ACC112 (cell line): ENCODE data around the gene NR3C2.

Experiments used
- H2AFZ ChIP-seq: fragments of 200-600 bp; sonication (generic); one replicate; pipeline ENCODE4 v1.6.0; 2017; ENCODE audit warnings: antibody characterized with exemption, low read length; ENCODE audit not compliant: unreplicated experiment
- H3K27ac ChIP-seq: fragments of 200-600 bp; sonication (generic); 2 replicates; pipeline ENCODE4 v1.5.1; 2014; ENCODE audit warnings: low read depth, mild to moderate bottlenecking, antibody characterized with exemption, low read length, moderate library complexity
- H3K27me3 ChIP-seq: fragments of 200-600 bp; sonication (generic); 2 replicates; pipeline ENCODE4 v1.6.1; 2014; ENCODE audit warnings: mild to moderate bottlenecking, antibody characterized with exemption, low read length, moderate library complexity, mixed read lengths; ENCODE audit not compliant: insufficient read depth
- H3K36me3 ChIP-seq: fragments of 200-600 bp; sonication (generic); 2 replicates; pipeline ENCODE4 v1.6.1; 2016; ENCODE audit warnings: mild to moderate bottlenecking, antibody characterized with exemption, low read length, moderate library complexity, mixed read lengths; ENCODE audit not compliant: insufficient read depth
- H3K4me1 ChIP-seq: fragments of 200-600 bp; sonication (generic); one replicate; pipeline ENCODE4 v1.6.1; 2016; ENCODE audit warnings: low read length, mixed read lengths; ENCODE audit not compliant: insufficient read depth, unreplicated experiment, control insufficient read depth
- H3K4me3 ChIP-seq: fragments of 200-600 bp; sonication (generic); 2 replicates; pipeline ENCODE4 v1.5.1; 2014; ENCODE audit warnings: mild to moderate bottlenecking, low read depth, low read length
- H3K79me2 ChIP-seq: fragments of 200-600 bp; sonication (generic); one replicate; pipeline ENCODE4 v1.6.0; 2016; ENCODE audit warnings: low read length; ENCODE audit not compliant: control insufficient read depth, unreplicated experiment, insufficient read depth

NR3C2 gene

DNA sequence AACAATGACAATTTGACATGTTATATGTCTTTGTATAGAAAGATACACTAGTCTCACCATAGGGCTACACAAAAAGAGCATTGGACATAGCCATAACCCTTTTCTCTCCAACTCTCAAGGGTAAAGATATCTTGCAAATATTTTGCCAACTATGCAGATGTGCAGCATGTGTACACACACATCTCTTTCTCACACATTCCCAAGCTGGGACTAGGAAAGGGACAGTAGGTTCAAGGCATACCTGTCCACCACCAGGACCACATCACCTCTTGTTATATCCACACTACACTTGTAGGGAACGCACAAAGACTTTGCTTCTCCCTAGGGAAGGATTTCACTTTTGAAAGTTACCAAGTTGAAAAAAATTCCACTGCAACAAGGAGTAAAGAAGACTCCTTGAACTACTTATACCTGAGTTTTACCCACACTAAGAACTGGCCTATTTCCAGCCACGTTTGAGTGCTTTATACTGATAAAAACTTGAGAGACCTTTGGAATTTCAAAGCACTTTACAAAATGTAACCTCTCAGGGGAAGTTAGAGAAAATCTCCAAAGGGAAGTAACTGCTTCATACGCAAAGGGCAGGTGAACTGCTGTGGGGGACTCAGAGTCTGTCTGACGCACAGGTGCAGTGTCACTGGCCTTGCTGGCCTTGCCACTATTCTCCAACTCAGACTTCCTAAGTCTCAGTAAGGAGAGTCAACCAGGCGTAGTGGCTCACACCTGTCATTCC, 36.9 kb downstream of the NR3C2 start:
- Histone ChIP-seq H3K27me3 (no peaks in the 10 kb centered on the region), H2AFZ (no peak overlapping the region), H3K79me2 (no peaks in the 10 kb centered on the region), H3K4me1 (no peaks in the 10 kb centered on the region), H3K36me3 (no peaks in the 10 kb centered on the region), H3K4me3 (no peak overlapping the region), H3K27ac (no peak overlapping the region)

DNA sequence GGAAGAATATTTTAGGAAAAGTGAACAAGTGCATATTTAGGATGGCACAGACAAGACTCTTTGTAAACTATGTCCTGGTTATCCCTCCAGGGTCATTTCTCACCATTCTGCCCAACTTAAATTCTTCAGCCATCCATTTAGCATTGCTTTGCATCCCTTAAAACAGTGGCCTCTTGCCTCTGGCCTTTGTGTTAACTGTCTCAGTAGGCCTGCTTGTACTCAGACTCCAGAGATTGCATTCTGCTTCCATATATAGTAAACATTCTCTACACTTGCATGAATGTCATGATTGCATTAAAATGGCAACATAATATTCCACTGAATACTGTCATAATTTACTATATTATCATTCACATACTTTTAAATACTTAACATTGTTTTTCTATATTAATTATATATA, 43.2 kb downstream of the NR3C2 start:
- H3K79me2 ChIP-seq: no peaks in the 10 kb centered on the region
- no peak overlapping the region for H2AFZ ChIP-seq
- no peak overlapping the region for H3K27ac ChIP-seq
- H3K4me1 ChIP-seq: no peaks in the 10 kb centered on the region
- no peak overlapping the region for H3K4me3 ChIP-seq
- H3K27me3 ChIP-seq: no peaks in the 10 kb centered on the region
- no peaks in the 10 kb centered on the region for H3K36me3 ChIP-seq

DNA sequence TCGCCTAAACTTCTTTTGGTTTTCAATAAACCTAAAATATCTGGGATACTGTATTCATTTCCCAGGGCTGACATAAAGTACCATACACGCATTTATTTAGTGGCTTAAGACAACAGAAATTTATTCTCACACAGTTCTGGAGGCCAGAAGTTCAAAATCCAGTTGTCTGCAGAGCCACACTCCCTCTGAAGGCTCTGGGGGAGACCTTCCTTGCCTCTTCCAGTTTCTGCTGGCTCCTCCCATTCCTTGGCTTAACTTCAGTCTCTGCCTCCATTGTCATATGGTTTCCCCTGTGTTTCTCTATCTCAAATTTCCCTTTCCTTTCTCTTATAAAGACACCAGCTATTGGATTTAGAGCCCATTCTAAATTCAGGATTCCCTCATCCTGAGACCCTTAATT, 44.4 kb downstream of the NR3C2 start:
- Histone ChIP-seq H3K4me3 (no peak overlapping the region), H3K27me3 (no peaks in the 10 kb centered on the region), H2AFZ (no peak overlapping the region), H3K79me2 (no peaks in the 10 kb centered on the region), H3K27ac (no peak overlapping the region), H3K36me3 (no peaks in the 10 kb centered on the region), H3K4me1 (no peaks in the 10 kb centered on the region)

DNA sequence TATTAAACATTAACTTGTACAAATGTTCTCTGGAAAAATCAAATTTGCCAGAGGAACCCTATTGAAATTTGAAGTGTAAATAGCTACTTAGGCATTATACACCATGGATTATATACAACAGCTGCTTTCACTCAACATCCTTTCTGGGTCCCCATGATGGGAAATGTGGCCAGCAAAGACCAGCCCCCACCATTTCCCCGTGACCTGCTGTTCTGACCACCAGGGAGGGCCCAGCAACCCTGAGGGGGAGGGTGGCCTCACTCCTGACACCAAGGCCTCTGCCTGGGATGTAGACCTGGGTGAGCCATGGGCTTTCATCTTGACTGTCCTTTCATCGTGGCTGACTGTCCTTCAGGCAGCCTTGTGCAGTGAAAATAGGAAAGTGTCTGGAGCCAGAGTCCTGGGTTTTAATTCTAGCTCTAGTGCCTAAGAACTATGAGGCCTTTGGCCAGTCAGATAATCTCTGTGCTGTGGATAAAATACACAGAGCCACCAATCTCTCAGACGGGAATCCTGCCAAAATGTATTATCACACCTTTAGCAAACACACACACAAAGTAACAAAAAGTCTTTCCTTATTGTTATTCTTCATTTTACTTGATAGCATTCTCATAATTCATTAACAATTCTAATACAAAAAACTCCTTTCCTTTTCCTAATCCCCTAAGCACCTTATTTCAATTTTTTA, 45.1 kb downstream of the NR3C2 start:
- Histone ChIP-seq H2AFZ (no peak overlapping the region), H3K27me3 (no peaks in the 10 kb centered on the region), H3K36me3 (no peaks in the 10 kb centered on the region), H3K27ac (no peak overlapping the region), H3K4me1 (no peaks in the 10 kb centered on the region), H3K79me2 (no peaks in the 10 kb centered on the region), H3K4me3 (no peak overlapping the region)

DNA sequence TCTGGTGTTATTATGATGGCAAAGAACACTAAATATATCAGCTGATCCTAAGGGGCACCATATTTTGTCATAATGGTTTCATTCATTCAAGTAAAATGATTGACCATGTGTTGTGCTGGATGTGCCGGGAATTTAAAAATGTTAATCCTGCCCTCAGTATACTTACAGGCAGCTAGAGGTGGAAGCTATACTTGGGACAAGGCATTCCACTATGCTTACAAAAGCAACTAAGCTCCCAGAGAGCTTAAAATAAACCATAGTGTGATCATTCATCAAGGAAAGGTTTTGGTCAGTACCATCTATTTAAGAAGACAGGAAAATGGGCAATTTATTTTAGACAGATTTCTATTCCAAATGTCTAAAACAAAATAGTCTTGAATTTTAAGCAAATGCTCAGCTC, 46.4 kb downstream of the NR3C2 start:
- Histone ChIP-seq H3K27me3 (no peaks in the 10 kb centered on the region), H3K27ac (no peak overlapping the region), H3K4me3 (no peak overlapping the region), H3K79me2 (no peaks in the 10 kb centered on the region), H3K4me1 (no peaks in the 10 kb centered on the region), H3K36me3 (no peaks in the 10 kb centered on the region), H2AFZ (no peak overlapping the region)

DNA sequence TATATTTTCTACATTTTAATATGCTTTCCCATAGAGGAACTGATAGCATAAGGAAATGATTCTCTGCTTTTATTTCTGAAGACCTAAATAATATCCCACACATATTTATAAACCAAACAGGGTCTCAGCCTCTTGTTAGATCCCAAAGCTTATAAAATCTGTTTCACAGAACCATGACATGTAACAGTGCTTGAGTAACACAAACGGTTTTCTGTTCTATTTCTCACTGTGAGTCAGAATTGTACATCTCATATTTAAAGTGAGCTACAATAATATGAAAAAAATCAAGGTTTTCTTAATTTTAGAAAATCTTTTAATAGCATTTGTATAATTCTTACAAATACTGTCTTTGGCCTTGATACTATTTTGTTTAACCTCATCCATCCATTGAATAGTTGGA, 51.2 kb downstream of the NR3C2 start:
- H3K79me2 ChIP-seq: no peaks in the 10 kb centered on the region
- H3K36me3 ChIP-seq: no peaks in the 10 kb centered on the region
- H3K27me3 ChIP-seq: no peaks in the 10 kb centered on the region
- no peak overlapping the region for H2AFZ ChIP-seq
- H3K4me1 ChIP-seq: no peaks in the 10 kb centered on the region
- no peak overlapping the region for H3K4me3 ChIP-seq
- no peak overlapping the region for H3K27ac ChIP-seq

DNA sequence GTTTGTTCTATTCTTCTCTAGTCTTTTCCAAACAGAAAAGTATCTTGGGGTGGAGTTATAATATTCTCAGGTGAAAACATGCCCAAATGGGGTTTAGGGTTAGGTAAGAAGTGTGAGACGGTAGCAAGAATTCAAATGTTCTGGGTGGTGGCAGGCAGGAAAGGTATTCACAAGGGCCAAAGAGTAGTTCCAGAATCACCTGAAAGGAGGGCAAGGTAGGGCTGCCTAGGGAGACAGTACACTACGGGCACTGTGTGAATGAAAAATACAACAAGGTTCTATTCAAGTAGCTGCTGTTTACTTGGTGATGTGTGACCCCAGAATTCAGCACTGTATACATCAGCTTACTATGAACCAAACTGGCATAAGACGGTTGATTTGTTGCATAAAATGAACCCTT, 51.9 kb downstream of the NR3C2 start:
- Histone ChIP-seq H3K27ac (no peak overlapping the region), H3K79me2 (no peaks in the 10 kb centered on the region), H3K36me3 (no peaks in the 10 kb centered on the region), H2AFZ (no peak overlapping the region), H3K27me3 (no peaks in the 10 kb centered on the region), H3K4me3 (no peak overlapping the region), H3K4me1 (no peaks in the 10 kb centered on the region)

DNA sequence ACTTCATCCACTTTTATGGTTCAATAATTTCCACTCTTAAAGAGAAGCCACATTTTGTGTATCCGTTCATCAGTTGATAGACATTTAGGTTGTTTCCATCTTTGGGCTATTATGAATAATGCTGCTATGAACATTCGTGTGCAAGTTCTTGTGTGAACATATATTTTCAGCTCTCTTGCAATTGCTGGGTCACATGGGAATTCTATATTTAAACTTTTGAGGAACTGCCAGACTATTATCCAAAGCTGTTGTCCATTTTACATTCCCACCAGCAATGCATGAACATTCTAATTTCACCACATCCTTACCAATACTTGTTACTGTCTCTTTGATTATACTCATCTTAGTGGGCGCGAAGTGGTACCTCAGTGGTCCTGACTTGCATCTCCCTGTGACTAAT, 61.9 kb downstream of the NR3C2 start:
- H3K79me2 ChIP-seq: no peaks in the 10 kb centered on the region
- H2AFZ ChIP-seq: no peak overlapping the region
- no peaks in the 10 kb centered on the region for H3K36me3 ChIP-seq
- no peak overlapping the region for H3K27ac ChIP-seq
- H3K4me1 ChIP-seq: no peaks in the 10 kb centered on the region
- H3K27me3 ChIP-seq: no peaks in the 10 kb centered on the region
- H3K4me3 ChIP-seq: no peak overlapping the region

DNA sequence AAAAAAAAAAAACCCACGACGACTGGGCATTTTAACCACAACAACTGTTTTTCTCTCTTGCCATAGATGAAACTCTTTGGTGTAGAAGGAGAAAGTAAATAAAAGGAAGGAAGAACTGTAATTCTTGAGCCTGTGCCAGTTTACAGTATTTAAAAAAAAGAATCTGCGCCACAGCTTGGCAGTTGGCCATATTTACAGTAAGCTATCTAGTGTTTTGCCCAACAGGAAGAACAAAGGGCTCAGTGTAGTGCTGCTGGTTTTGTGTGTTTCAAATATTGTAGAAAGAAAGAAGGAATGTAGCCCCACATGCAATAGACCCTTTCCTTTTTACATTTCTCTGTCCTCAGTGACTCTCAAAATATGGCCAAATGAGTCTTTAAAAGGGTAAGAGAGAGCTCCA, 66.1 kb downstream of the NR3C2 start:
- Histone ChIP-seq H3K4me3 (no peak overlapping the region), H3K27ac (no peak overlapping the region)

DNA sequence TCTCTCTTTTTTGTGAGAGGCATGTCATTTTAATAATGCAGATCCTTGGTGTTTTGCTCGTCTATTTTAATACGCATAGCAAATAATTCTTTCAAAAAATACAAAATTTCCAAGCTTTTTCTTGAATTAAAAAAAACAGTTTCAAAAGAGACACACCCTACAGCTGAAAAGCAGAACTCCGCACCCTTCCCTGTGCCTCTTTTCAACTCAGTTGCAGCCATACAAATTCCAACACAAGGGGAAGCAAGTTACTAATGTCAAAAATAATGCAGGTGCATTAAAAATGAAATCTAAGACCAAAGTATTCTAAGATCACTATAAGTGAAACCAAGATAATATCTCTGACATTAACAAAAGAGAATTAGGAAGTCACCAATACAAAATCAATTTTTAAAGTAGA, 66.6 kb downstream of the NR3C2 start:
- no peak overlapping the region for H3K27ac ChIP-seq
- H3K79me2 ChIP-seq: no peaks in the 10 kb centered on the region
- no peaks in the 10 kb centered on the region for H3K4me1 ChIP-seq
- no peaks in the 10 kb centered on the region for H3K36me3 ChIP-seq
- no peak overlapping the region for H3K4me3 ChIP-seq
- H2AFZ ChIP-seq: no peak overlapping the region
- no peaks in the 10 kb centered on the region for H3K27me3 ChIP-seq

More for the DNA sequence above, 66.1 kb downstream of the NR3C2 start:
- no peaks in the 10 kb centered on the region for H3K27me3 ChIP-seq
- H2AFZ ChIP-seq: no peak overlapping the region
- no peaks in the 10 kb centered on the region for H3K36me3 ChIP-seq
- H3K4me1 ChIP-seq: no peaks in the 10 kb centered on the region
- H3K79me2 ChIP-seq: no peaks in the 10 kb centered on the region

DNA sequence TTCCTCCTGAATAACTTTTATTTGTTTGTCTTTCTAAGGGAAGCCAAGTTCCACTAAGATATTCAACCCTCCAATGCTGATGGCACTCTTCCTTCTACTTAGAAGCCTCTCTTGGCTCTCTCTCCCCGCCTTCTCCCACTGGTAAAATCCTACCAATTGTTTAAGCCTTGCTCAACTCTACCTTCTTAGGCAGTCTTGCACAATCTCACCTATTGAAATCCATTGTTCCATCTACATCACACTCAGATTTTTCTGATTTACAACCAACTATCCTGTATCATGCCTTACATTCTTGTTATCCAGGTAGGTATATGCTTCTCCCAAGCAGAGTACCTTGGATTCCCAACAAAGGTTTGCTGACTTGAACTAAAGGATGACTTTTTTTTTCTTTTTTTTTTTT, 69.1 kb downstream of the NR3C2 start:
- no peak overlapping the region for H3K4me3 ChIP-seq
- H2AFZ ChIP-seq: no peak overlapping the region
- H3K27me3 ChIP-seq: no peaks in the 10 kb centered on the region
- no peaks in the 10 kb centered on the region for H3K4me1 ChIP-seq
- no peaks in the 10 kb centered on the region for H3K79me2 ChIP-seq
- H3K27ac ChIP-seq: no peak overlapping the region
- H3K36me3 ChIP-seq: no peaks in the 10 kb centered on the region
